Gastroesophageal sphincter (tissue), 3 donors: ENCODE measurements around the gene PFKFB2.

ENCODE experiments used
- POLR2A ChIP-seq, 2 donors: fragments of 450-650 bp; IDR thresholded peaks; one replicate each; pipeline ENCODE4 v1.6.1; 2017; ENCODE audit warnings: antibody characterized with exemption in 2 of 2, mild to moderate bottlenecking in 2 of 2, moderate library complexity in 1 of 2
- POLR2AphosphoS5 ChIP-seq: sonication (generic); formaldehyde crosslinking; IDR thresholded peaks from one replicate; pipeline ENCODE4 v1.6.1; 2017; ENCODE audit warnings: antibody characterized with exemption
- TF ChIP-seq, protein P1 (sequence below), 4 experiments: fragments of 200-600 bp in 2 of 4; fragments of 450-650 bp in 2 of 4; sonication (generic) in 1 of 4; IDR thresholded peaks; one replicate each; pipeline ENCODE4 v1.5.1; 2017 to 2019; ENCODE audit warnings: antibody characterized with exemption in 4 of 4, mild to moderate bottlenecking in 2 of 4, moderate library complexity in 2 of 4

DNA sequence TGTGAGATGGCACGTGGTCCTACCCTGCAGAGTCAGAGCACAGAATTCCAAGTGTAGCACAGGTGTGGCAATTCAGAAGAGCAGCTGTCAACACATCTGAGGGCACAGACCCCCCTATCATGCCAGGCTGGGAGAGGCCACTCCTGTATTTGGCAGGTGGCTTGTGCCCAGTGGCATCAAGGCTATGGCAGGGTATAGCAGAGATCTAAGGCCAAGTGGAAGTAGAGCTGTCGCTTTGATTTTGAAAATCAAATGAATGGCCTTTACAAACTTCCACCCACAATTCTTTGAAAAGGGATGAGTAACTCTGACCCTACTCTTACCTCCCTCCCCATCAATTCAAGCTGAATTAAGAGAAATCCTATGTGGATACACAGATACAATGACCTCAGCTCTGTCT lies 33.9 kb upstream of the PFKFB2 start:
- TF ChIP-seq, protein P1, sequence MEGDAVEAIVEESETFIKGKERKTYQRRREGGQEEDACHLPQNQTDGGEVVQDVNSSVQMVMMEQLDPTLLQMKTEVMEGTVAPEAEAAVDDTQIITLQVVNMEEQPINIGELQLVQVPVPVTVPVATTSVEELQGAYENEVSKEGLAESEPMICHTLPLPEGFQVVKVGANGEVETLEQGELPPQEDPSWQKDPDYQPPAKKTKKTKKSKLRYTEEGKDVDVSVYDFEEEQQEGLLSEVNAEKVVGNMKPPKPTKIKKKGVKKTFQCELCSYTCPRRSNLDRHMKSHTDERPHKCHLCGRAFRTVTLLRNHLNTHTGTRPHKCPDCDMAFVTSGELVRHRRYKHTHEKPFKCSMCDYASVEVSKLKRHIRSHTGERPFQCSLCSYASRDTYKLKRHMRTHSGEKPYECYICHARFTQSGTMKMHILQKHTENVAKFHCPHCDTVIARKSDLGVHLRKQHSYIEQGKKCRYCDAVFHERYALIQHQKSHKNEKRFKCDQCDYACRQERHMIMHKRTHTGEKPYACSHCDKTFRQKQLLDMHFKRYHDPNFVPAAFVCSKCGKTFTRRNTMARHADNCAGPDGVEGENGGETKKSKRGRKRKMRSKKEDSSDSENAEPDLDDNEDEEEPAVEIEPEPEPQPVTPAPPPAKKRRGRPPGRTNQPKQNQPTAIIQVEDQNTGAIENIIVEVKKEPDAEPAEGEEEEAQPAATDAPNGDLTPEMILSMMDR (IDR thresholded peaks at IDR 0.05) = no peak
- TF ChIP-seq POLR2A (IDR thresholded peaks at IDR 0.05) = no peak
- TF ChIP-seq POLR2AphosphoS5 = no peak
